A673 (cell line): ENCODE data around the gene STAP1.

Experiments used
- EZH2 ChIP-seq: fragments of 200-600 bp; sonication (generic); IDR thresholded peaks from 2 replicates; pipeline ENCODE4 v1.6.1; 2017; ENCODE audit warnings: borderline replicate concordance, low read depth, mild to moderate bottlenecking, mixed read lengths, antibody characterized with exemption, low read length; ENCODE audit not compliant: poor library complexity, severe bottlenecking
- TF ChIP-seq, protein P1 (sequence below): fragments of 300-800, 200-600 bp; sonication (generic); conservative IDR thresholded peaks from 2 replicates; pipeline ENCODE4 v1.5.1; 2017; ENCODE audit warnings: low read depth, mild to moderate bottlenecking, antibody characterized with exemption, low read length, moderate library complexity, mixed read lengths

DNA sequence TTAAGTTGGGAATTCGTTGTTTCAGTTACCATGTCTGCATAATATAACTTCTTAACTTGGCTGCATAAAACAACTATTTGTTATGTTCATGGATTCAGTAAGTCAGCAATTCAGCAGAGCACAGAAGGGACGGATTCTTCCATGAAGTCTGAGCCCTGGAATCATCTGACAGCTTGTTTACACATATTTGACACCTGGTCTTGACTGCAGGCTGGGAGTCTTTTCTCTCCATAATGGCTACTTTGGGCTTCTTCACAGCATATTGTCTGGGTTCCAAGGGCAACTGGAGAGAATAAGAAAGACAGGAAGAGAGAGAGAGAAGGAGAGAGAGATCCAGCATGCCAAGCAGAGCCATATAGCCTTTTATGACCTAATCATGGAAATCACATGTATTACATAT is 36.3 kb upstream of the STAP1 start:
- no peak for TF ChIP-seq EZH2
- TF ChIP-seq, protein P1, sequence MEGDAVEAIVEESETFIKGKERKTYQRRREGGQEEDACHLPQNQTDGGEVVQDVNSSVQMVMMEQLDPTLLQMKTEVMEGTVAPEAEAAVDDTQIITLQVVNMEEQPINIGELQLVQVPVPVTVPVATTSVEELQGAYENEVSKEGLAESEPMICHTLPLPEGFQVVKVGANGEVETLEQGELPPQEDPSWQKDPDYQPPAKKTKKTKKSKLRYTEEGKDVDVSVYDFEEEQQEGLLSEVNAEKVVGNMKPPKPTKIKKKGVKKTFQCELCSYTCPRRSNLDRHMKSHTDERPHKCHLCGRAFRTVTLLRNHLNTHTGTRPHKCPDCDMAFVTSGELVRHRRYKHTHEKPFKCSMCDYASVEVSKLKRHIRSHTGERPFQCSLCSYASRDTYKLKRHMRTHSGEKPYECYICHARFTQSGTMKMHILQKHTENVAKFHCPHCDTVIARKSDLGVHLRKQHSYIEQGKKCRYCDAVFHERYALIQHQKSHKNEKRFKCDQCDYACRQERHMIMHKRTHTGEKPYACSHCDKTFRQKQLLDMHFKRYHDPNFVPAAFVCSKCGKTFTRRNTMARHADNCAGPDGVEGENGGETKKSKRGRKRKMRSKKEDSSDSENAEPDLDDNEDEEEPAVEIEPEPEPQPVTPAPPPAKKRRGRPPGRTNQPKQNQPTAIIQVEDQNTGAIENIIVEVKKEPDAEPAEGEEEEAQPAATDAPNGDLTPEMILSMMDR: no peak
